Stimulated activated CD8-positive, alpha-beta memory T cell treated with anti-CD3 and anti-CD28 coated beads, Interleukin-4, amount 100 ng/mL, for 24 hours (primary cell): ENCODE results near the gene KMO.

Source experiments
- DNase-seq: peaks from one replicate; pipeline ENCODE4 v3.0.0-alpha.2; 2020; ENCODE audit warnings: low read depth

The KMO gene

GRCh38 chr1:241630005-241630404, 97.8 kb downstream of the KMO start:
- DNase-seq: no peak

- DNase-seq: no peak
These were observed 98.3 kb downstream of the KMO start for GRCh38 chr1:241630476-241630875.

- DNase-seq: no peak
These were observed 98.7 kb downstream of the KMO start for GRCh38 chr1:241630899-241631298.

- DNase-seq: no peak
These were observed 99.5 kb downstream of the KMO start for GRCh38 chr1:241631674-241632073.

- DNase-seq: no peak
These were observed 100.8 kb downstream of the KMO start for GRCh38 chr1:241632987-241633386.

- DNase-seq: no peak
These were observed 103.5 kb downstream of the KMO start for GRCh38 chr1:241635556-241636152.

GRCh38 chr1:241636291-241636690, 104.1 kb downstream of the KMO start:
- no peak for DNase-seq

GRCh38 chr1:241637046-241637590, 104.9 kb downstream of the KMO start:
- DNase-seq: no peak

GRCh38 chr1:241637604-241638003, 105.4 kb downstream of the KMO start:
- no peak for DNase-seq

- no peak for DNase-seq
These were observed 106.0 kb downstream of the KMO start for GRCh38 chr1:241638099-241638682.

- no peak for DNase-seq
These were observed 106.9 kb downstream of the KMO start for GRCh38 chr1:241638909-241639622.

GRCh38 chr1:241639623-241640148, 107.5 kb downstream of the KMO start:
- DNase-seq: peak; percentile 9

- DNase-seq: peak; percentile 93
These were observed 108.1 kb downstream of the KMO start, which contains the start of the genes CHML and OPN3 for GRCh38 chr1:241640149-241640866. Gene CHML, minus strand, starts transcription at chr1:241640369. Its CDS starts 4,603 bp downstream, at chr1:241635766. Gene OPN3, minus strand, starts transcription at chr1:241640369. Its CDS starts 115 bp downstream, at chr1:241640254.

- no peak for DNase-seq
These were observed 108.9 kb downstream of the KMO start for GRCh38 chr1:241640867-241641622.

- no peak for DNase-seq
These were observed 109.8 kb downstream of the KMO start for GRCh38 chr1:241641773-241642592.

GRCh38 chr1:241642593-241642944, 110.4 kb downstream of the KMO start:
- DNase-seq: no peak

- DNase-seq: no peak
These were observed 112.1 kb downstream of the KMO start for GRCh38 chr1:241644259-241644658.

GRCh38 chr1:241645199-241645598, 113.0 kb downstream of the KMO start:
- no peak for DNase-seq
